PFSK-1 (cell line): ENCODE data around the gene GPR171.

Experiments
- FOXP2 ChIP-seq: optimal IDR thresholded peaks from 2 replicates; pipeline ENCODE3; 2011; ENCODE audit warnings: borderline replicate concordance, control low read depth, inconsistent platforms; ENCODE audit not compliant: insufficient read depth; ENCODE audit errors: extremely low read length, extremely low read depth
- POLR2AphosphoS5 ChIP-seq: IDR thresholded peaks from 2 replicates; pipeline ENCODE4 v1.6.1; 2012; ENCODE audit warnings: low read depth, mild to moderate bottlenecking, control low read depth, low read length, moderate library complexity
- SIN3A ChIP-seq: IDR thresholded peaks from 2 replicates; pipeline ENCODE4 v1.6.1; 2012; ENCODE audit warnings: mild to moderate bottlenecking, low read length, moderate library complexity, borderline replicate concordance; ENCODE audit not compliant: insufficient read depth
- TAF1 ChIP-seq: IDR thresholded peaks from 2 replicates; pipeline ENCODE4 v1.6.1; 2012; ENCODE audit warnings: low read length, control low read depth, borderline replicate concordance; ENCODE audit not compliant: insufficient read depth
- TF ChIP-seq, protein P1 (sequence below), 2 experiments: IDR thresholded peaks; 2 replicates each; pipeline versions ENCODE4 v1.6.1 to v1.8.0; 2011 to 2012; ENCODE audit warnings: low read depth in 2 of 2, low read length in 2 of 2, control low read depth in 1 of 2, inconsistent platforms in 1 of 2, mild to moderate bottlenecking in 1 of 2, moderate library complexity in 1 of 2; ENCODE audit not compliant: insufficient read depth in 1 of 2

GPR171 gene

GRCh38 chr3:151171145-151171757 lies 31.8 kb downstream of the GPR171 start:
- TF ChIP-seq FOXP2 (no peak), TAF1 (no peak), POLR2AphosphoS5 (no peak), SIN3A (no peak)
- TF ChIP-seq, protein P1, sequence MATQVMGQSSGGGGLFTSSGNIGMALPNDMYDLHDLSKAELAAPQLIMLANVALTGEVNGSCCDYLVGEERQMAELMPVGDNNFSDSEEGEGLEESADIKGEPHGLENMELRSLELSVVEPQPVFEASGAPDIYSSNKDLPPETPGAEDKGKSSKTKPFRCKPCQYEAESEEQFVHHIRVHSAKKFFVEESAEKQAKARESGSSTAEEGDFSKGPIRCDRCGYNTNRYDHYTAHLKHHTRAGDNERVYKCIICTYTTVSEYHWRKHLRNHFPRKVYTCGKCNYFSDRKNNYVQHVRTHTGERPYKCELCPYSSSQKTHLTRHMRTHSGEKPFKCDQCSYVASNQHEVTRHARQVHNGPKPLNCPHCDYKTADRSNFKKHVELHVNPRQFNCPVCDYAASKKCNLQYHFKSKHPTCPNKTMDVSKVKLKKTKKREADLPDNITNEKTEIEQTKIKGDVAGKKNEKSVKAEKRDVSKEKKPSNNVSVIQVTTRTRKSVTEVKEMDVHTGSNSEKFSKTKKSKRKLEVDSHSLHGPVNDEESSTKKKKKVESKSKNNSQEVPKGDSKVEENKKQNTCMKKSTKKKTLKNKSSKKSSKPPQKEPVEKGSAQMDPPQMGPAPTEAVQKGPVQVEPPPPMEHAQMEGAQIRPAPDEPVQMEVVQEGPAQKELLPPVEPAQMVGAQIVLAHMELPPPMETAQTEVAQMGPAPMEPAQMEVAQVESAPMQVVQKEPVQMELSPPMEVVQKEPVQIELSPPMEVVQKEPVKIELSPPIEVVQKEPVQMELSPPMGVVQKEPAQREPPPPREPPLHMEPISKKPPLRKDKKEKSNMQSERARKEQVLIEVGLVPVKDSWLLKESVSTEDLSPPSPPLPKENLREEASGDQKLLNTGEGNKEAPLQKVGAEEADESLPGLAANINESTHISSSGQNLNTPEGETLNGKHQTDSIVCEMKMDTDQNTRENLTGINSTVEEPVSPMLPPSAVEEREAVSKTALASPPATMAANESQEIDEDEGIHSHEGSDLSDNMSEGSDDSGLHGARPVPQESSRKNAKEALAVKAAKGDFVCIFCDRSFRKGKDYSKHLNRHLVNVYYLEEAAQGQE (IDR thresholded peaks at IDR 0.05; ENCODE audit: insufficient read depth in 1 of 2, low read depth in 2 of 2, low read length in 2 of 2) = no peak

GRCh38 chr3:151169262-151169947 lies 33.6 kb downstream of the GPR171 start:
- TF ChIP-seq POLR2AphosphoS5 = no peak
- TF ChIP-seq SIN3A = no peak
- TF ChIP-seq, protein P1 (IDR thresholded peaks at IDR 0.05; ENCODE audit: insufficient read depth in 1 of 2, low read depth in 2 of 2, low read length in 2 of 2) = no peak
- no peak for TF ChIP-seq TAF1
- TF ChIP-seq FOXP2 = no peak

DNA sequence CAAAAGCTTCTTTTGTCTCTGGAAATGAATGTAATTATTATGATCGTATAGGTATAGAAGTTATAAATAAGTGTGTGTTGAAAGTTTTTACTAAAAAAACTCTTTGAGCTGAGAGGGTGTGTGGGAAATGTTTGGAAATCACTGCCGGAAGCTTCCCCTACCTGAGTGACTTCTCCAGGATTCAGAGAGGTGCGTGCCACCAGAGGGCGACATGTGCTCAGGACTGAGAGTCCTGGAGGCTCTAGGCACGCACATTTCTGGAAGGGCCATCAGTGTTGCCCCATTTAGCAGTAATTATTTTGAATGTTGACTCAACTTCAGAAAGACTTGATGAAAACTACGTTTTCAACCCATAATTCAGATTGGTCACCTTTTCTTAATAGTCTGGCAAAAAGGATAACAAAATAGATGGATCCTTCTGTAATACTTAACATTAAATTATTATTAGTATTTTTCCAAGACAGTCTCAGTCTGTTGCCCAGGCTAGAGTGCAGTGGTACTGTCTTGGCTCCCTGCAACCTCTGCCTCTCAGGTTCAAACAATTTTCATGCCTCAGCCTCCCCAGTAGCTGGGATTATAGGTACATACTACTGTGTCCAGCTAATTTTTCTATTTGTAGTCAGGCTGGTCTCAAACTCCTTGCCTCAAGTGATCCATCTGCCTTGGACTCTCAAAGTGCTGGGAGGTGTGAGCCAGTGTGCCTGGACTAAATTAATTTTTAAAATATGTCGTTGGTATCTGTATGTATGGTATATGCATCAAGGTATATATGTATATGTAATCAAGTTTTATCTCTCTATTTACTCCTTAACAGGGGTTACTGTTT lies 34.5 kb downstream of the GPR171 start:
- TF ChIP-seq SIN3A = no peak
- no peak for TF ChIP-seq POLR2AphosphoS5
- TF ChIP-seq, protein P1 (IDR thresholded peaks at IDR 0.05; ENCODE audit: insufficient read depth in 1 of 2, low read depth in 2 of 2, low read length in 2 of 2) = no peak
- no peak for TF ChIP-seq FOXP2
- TF ChIP-seq TAF1 = no peak

DNA sequence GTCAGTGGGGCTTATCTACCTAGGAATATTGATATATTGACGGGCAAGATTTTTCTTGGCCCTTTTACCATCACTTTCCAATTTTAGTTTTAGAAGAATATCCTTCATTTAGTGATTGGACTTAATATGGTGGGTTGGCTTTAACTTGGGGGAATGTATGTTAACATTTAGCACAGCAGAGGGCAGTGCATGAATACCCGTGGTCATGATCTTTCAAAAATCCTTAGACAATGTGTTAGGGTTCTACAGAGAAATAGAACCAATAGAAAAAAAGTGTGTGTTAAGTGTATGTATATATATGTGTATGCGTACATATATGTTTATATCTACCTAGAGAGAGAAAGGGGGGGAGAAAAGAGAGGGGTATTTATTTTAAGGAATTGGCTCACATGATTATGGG lies 36.9 kb downstream of the GPR171 start:
- TF ChIP-seq SIN3A (no peak), FOXP2 (no peak), TAF1 (no peak), POLR2AphosphoS5 (no peak)
- TF ChIP-seq, protein P1 (IDR thresholded peaks at IDR 0.05; ENCODE audit: insufficient read depth in 1 of 2, low read depth in 2 of 2, low read length in 2 of 2) = no peak
